ENCODE data around the gene MOV10L1.
A peak's percentile ranks its signal among the peaks of the same experiment; 100 is the strongest.
"Not testable (repeated sequence)": the region's sequence is repeated elsewhere in the genome, so short reads cannot be mapped to it uniquely, and the experiment has no call there.

MOV10L1 gene

DNA sequence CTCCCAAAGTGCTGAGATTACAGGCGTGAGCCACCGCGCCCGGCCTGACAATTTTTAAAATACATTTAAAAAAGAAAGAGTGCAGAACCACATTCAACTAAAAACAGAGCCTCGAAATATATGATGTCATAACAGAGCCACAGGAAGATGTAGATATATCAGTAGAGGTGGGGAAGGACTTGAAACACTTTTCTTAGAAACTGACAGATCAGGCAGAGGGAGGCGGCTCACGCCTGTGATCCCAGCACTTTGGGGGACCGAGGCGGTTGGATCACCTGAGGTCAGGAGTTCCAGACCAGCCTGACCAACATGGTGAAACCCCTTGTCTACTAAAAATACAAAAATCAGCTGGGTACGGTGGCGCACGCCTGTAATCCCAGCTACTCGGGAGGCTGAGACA is 11.6 kb upstream of the MOV10L1 start:
- no peak for DNase-seq (ENCODE audit: low read depth)

GRCh38 chr22:50078761-50079160 is 11.0 kb upstream of the MOV10L1 start:
- DNase-seq (ENCODE audit: low read depth), result no peak

- no peak for DNase-seq (ENCODE audit: low read depth)
These were observed 9.7 kb upstream of the MOV10L1 start for GRCh38 chr22:50080077-50080465.

GRCh38 chr22:50081426-50082196 is 8.2 kb upstream of the MOV10L1 start:
- DNase-seq (ENCODE audit: low read depth), result no peak

GRCh38 chr22:50082197-50082715 is 7.5 kb upstream of the MOV10L1 start:
- DNase-seq (ENCODE audit: low read depth), result no peak

GRCh38 chr22:50082961-50083461 is 6.8 kb upstream of the MOV10L1 start:
- DNase-seq (ENCODE audit: low read depth), result no peak

DNA sequence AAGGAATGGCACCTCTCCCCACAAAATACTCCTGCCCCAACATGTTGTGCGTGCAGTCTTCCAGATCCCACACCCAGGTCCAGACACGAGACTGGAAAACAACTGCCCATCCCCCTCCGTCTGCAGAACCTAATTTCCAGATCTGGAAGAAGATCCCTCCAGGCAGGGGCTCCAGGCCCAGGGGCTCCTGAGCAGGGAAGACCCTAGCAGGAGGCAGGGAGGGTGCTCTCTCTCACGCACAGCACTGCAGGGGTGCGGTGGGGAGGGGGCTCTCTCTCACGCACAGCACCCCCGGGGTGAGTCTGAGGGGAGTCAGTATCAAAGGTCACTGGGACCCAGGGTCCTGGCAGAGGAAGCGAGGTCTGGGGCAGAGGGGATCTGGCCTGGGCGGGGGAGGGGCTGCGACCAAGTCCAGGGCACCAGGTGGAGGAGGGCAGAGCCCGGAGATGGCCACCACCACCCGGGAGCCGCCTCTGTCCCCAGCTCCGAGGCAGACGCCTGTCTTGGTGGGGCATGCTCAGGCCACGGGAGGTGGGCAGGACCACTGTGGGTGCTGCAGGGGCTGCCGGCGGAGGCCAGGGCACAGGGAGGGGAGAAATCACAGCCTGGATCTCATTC is 6.2 kb upstream of the MOV10L1 start:
- DNase-seq (ENCODE audit: low read depth), result no peak

GRCh38 chr22:50084080-50084477 is 5.7 kb upstream of the MOV10L1 start:
- DNase-seq (ENCODE audit: low read depth), result no peak

- DNase-seq (ENCODE audit: low read depth), result no peak
These were observed 5.2 kb upstream of the MOV10L1 start for GRCh38 chr22:50084614-50085021.

- DNase-seq (ENCODE audit: low read depth), result peak; percentile 7
These were observed 4.4 kb upstream of the MOV10L1 start, which contains the start of gene MLC1 for GRCh38 chr22:50085211-50085972. Gene MLC1 (minus strand): TSS chr22:50085426. CDS start chr22:50084902, 524 bp downstream.

GRCh38 chr22:50086526-50086925 is 3.3 kb upstream of the MOV10L1 start:
- DNase-seq (ENCODE audit: low read depth), result no peak

GRCh38 chr22:50086975-50087374 is 2.8 kb upstream of the MOV10L1 start:
- DNase-seq (ENCODE audit: low read depth), result not testable (repeated sequence)

GRCh38 chr22:50087646-50088045 is 2.2 kb upstream of the MOV10L1 start:
- no peak for DNase-seq (ENCODE audit: low read depth)

GRCh38 chr22:50088096-50088495 is 1.7 kb upstream of the MOV10L1 start:
- DNase-seq (ENCODE audit: low read depth), result no peak

- DNase-seq (ENCODE audit: low read depth), result no peak
These were observed 575 bp upstream of the MOV10L1 start for GRCh38 chr22:50089231-50089630.

GRCh38 chr22:50090412-50090714 is 557 bp downstream of the MOV10L1 start:
- DNase-seq (ENCODE audit: low read depth), result no peak

- DNase-seq (ENCODE audit: low read depth), result no peak
These were observed 1.4 kb downstream of the MOV10L1 start for GRCh38 chr22:50091092-50091768.

DNA sequence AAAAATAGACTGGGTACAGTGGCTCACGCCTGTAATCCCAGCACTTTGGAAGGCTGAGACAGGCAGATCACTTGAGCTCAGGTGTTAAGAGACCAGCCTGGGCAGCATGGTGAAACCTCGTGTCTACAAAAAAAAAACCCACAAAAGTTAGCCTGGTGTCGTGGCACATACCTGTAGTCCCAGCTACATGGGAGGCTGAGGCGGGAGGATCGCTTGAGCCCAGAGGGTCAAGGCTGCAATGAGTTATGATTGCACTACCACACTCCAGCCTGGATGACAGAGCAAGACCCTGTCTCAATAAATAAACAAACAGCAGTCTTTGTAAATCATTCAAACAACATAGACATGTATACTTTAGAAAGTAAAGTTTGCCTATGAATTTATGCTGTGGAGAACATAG is 2.5 kb downstream of the MOV10L1 start:
- no peak for DNase-seq (ENCODE audit: low read depth)

- no peak for DNase-seq (ENCODE audit: low read depth)
These were observed 8.2 kb downstream of the MOV10L1 start for GRCh38 chr22:50098052-50098451.

- DNase-seq (ENCODE audit: low read depth), result no peak
These were observed 12.2 kb downstream of the MOV10L1 start for GRCh38 chr22:50101870-50102565.

DNA sequence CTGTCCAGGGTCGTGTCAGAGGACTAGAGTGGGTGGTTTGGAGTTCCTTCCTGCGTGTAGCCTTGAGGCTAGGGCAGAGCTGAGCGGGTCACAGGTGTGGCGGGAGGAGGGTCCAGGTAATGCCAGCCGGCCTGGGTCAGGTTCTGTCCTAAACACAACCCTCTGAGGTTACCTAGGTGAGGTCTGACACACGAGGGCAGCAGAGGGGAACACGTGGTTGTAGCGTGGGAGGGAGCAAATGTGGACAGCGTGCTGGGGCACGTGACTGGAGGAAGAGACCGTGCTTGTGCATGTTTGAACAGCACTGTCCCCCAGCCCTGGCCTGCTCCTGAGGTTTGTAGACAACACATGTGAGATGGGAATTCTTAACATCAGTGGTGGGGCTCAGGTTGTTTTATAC is 13.1 kb downstream of the MOV10L1 start:
- DNase-seq (ENCODE audit: low read depth), result no peak

Data from activated T-cell treated with anti-CD3 and anti-CD28 coated beads for 48 hours (primary cell).